Suprapubic skin (tissue), 4 donors: ENCODE results near the gene GNAZ.

Experiments used
- CTCF ChIP-seq, 2 donors: fragments of 200-600 bp in 1 of 2; fragments of 450-650 bp in 1 of 2; sonication (generic) in 1 of 2; IDR thresholded peaks; one replicate each; pipeline ENCODE4 v1.5.1; 2016 to 2019; ENCODE audit warnings: antibody characterized with exemption in 2 of 2, mild to moderate bottlenecking in 1 of 2, moderate library complexity in 1 of 2
- POLR2A ChIP-seq, 2 donors: fragments of 450-650 bp; IDR thresholded peaks; one replicate each; pipeline ENCODE4 v1.6.1; 2017; ENCODE audit warnings: antibody characterized with exemption in 2 of 2, mild to moderate bottlenecking in 2 of 2, moderate library complexity in 2 of 2
- POLR2AphosphoS5 ChIP-seq, 3 donors: sonication (generic); formaldehyde crosslinking; IDR thresholded peaks; one replicate each; pipeline ENCODE4 v1.6.1; 2017; ENCODE audit warnings: antibody characterized with exemption in 3 of 3

GRCh38 chr22:23064381-23065068 lies 5.8 kb upstream of the GNAZ start:
- TF ChIP-seq POLR2A (IDR thresholded peaks at IDR 0.05), result no peak
- TF ChIP-seq CTCF (IDR thresholded peaks at IDR 0.05), result no peak
- no peak for TF ChIP-seq POLR2AphosphoS5 (IDR thresholded peaks at IDR 0.05)
